SU-DHL-6 (cell line): ENCODE measurements around the gene NDUFS6.
"Not testable (repeated sequence)": the region's sequence is repeated elsewhere in the genome, so short reads cannot be mapped to it uniquely, and the experiment has no call there.

Source experiments
- H2AFZ ChIP-seq: fragments of 200-600 bp; sonication (generic); 2 replicates; pipeline ENCODE4 v1.6.1; 2014; ENCODE audit warnings: low read depth, mild to moderate bottlenecking, moderate library complexity, mixed read lengths, antibody characterized with exemption, low read length; ENCODE audit not compliant: severe bottlenecking
- H3F3A ChIP-seq: fragments of 200-600 bp; shearing (Covaris generic); 2 replicates; pipeline ENCODE4 v1.6.0; 2016; ENCODE audit warnings: antibody characterized with exemption, mild to moderate bottlenecking; ENCODE audit not compliant: insufficient read depth
- H3K27ac ChIP-seq: fragments of 200-600 bp; sonication (generic); 2 replicates; pipeline ENCODE4 v1.5.1; 2016; ENCODE audit warnings: low read depth, mild to moderate bottlenecking, low read length, moderate library complexity, mixed read lengths
- H3K27me3 ChIP-seq: fragments of 200-600 bp; sonication (generic), shearing (Covaris generic); 2 replicates; pipeline ENCODE4 v1.6.0; 2014; ENCODE audit warnings: mild to moderate bottlenecking, low read length
- H3K36me3 ChIP-seq: fragments of 200-600 bp; sonication (generic); 2 replicates; pipeline ENCODE4 v1.6.1; 2014; ENCODE audit warnings: mild to moderate bottlenecking, low read length, mixed read lengths
- H3K4me2 ChIP-seq: fragments of 300-600, 200-600 bp; shearing (Covaris generic), sonication (generic); 2 replicates; pipeline ENCODE4 v1.6.0; 2014; ENCODE audit warnings: low read length, low read depth, mild to moderate bottlenecking; ENCODE audit not compliant: poor library complexity, severe bottlenecking
- H3K4me3 ChIP-seq: fragments of 200-600 bp; sonication (generic); 2 replicates; pipeline ENCODE4 v1.5.1; 2014; ENCODE audit warnings: antibody characterized with exemption, low read length, mild to moderate bottlenecking, mixed read lengths; ENCODE audit not compliant: insufficient read depth, poor library complexity, severe bottlenecking
- H3K79me2 ChIP-seq: fragments of 200-600 bp; sonication (generic); 2 replicates; pipeline ENCODE4 v1.6.1; 2014; ENCODE audit warnings: mild to moderate bottlenecking, low read length, moderate library complexity; ENCODE audit not compliant: insufficient read depth
- H3K9ac ChIP-seq: fragments of 200-600 bp; sonication (generic); 2 replicates; pipeline ENCODE4 v1.7.0; 2014; ENCODE audit warnings: mild to moderate bottlenecking, low read length
- H3K9me2 ChIP-seq: fragments of 200-600 bp; sonication (generic); replicated peaks from 2 replicates; pipeline ENCODE4 v1.6.1; 2014; ENCODE audit warnings: low read length; ENCODE audit not compliant: insufficient read depth
- H3K9me3 ChIP-seq: fragments of 200-600 bp; sonication (generic); 2 replicates; pipeline ENCODE4 v1.6.1; 2014; ENCODE audit warnings: low read length, mixed read lengths; ENCODE audit not compliant: insufficient read depth
- H4K20me1 ChIP-seq: fragments of 200-600 bp; sonication (generic); 2 replicates; pipeline ENCODE4 v1.6.1; 2014; ENCODE audit warnings: low read depth, mild to moderate bottlenecking, antibody characterized with exemption, low read length, moderate library complexity, mixed read lengths
- EZH2phosphoT487 ChIP-seq: fragments of 200-600 bp; sonication (generic), shearing (Covaris generic); conservative IDR thresholded peaks from 2 replicates; pipeline ENCODE4 v1.6.1; 2018; ENCODE audit warnings: mild to moderate bottlenecking, antibody characterized with exemption, low read length, moderate library complexity, mixed read lengths
- TF ChIP-seq, protein P1 (sequence below): fragments of 200-600 bp; sonication (generic); IDR thresholded peaks from one replicate; pipeline ENCODE4 v1.5.1; 2017; ENCODE audit warnings: antibody characterized with exemption, mild to moderate bottlenecking, low read length, moderate library complexity; ENCODE audit not compliant: insufficient read depth, poor library complexity, severe bottlenecking

The NDUFS6 gene

DNA sequence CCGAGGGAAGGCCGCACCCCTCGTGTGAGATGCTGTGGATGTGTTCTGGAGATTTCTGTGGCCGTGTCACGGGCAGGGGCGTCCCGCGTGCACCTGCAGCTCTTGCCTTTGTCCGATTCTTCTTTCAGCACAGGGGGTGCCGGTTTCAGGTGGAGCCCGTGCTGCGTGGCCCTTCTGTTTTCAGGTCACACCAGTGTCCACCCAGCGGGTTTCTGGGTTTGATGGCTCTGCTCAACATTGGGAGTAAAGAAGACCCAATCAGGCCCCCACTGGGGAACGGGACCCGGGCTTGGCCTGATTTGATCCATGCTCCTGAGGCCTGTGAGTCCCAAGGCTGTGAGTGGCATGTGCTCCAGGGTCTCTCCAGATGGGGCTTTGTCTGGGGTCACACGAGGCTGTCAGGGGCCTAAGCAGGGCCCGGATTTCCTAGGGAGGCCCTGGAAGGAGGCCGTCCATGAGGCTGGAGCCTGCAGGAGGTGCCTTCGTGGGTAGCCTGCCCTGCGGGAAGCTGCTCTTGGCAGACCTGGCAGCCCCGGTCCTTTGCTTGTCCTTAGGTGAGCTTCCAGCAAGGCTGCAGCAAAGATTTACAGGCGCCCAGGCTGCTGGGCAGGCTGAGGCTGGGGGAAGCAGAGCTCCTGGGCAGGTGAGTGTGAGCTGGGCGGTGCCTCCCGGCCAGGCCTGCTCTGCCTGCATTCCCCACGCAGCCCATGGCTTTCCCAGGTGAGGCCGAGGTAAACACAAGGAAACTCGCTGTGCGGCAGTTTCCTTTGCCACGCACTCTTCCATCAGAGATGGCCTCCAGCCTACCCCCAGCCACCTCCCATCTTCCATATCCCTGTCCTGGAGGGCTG lies 14.4 kb upstream of the NDUFS6 start:
- peaks cover 37% of the 10 kb centered on the region for H3F3A ChIP-seq
- H3K9ac ChIP-seq: no peak overlapping the region
- no peak overlapping the region for H3K27ac ChIP-seq
- H2AFZ ChIP-seq: no peak overlapping the region
- no peak overlapping the region for H3K4me3 ChIP-seq
- H3K36me3 ChIP-seq: no peaks in the 10 kb centered on the region
- no peak for TF ChIP-seq EZH2phosphoT487
- H3K4me2 ChIP-seq: no peak overlapping the region
- H3K79me2 ChIP-seq: no peaks in the 10 kb centered on the region
- no peaks in the 10 kb centered on the region for H3K9me2 ChIP-seq
- H3K27me3 ChIP-seq: no peaks in the 10 kb centered on the region
- no peaks in the 10 kb centered on the region for H3K9me3 ChIP-seq
- no peaks in the 10 kb centered on the region for H4K20me1 ChIP-seq

DNA sequence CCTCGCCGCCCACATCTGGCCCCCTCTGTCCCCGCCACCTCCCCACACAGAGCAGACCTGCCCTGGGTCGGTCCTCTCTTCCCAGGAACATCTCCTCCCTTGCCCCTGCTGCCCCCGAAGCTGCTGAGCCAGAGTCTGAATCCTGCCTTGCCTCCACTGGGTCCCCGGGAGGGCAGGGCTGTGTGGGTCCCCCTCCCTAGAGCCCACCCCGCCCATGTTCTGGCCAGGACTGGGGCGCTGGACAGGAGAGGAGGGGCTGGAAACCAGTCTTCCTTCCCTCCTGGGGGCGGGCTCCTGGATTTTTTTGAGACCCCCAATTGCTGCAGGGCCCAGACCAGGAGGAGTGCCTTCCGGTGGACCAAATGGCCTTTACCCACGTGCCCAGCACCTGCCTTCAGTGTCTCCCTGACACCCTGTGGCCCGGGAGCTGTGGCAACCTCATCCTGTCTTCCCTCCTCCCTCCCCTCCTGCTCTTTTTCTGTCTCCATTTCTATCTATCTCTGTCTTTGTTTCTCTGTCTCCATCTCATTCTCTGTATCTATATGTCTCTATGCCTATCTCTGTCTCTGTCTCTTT lies 13.6 kb upstream of the NDUFS6 start:
- Histone ChIP-seq H3K4me3 (no peak overlapping the region), H3K27me3 (no peaks in the 10 kb centered on the region), H4K20me1 (no peaks in the 10 kb centered on the region), H3F3A (peaks cover 38% of the 10 kb centered on the region), H3K9ac (no peak overlapping the region), H3K4me2 (no peak overlapping the region), H3K79me2 (no peaks in the 10 kb centered on the region), H3K36me3 (no peaks in the 10 kb centered on the region), H3K9me3 (no peaks in the 10 kb centered on the region), H3K27ac (no peak overlapping the region), H3K9me2 (no peaks in the 10 kb centered on the region), H2AFZ (no peak overlapping the region)
- TF ChIP-seq, protein P1, sequence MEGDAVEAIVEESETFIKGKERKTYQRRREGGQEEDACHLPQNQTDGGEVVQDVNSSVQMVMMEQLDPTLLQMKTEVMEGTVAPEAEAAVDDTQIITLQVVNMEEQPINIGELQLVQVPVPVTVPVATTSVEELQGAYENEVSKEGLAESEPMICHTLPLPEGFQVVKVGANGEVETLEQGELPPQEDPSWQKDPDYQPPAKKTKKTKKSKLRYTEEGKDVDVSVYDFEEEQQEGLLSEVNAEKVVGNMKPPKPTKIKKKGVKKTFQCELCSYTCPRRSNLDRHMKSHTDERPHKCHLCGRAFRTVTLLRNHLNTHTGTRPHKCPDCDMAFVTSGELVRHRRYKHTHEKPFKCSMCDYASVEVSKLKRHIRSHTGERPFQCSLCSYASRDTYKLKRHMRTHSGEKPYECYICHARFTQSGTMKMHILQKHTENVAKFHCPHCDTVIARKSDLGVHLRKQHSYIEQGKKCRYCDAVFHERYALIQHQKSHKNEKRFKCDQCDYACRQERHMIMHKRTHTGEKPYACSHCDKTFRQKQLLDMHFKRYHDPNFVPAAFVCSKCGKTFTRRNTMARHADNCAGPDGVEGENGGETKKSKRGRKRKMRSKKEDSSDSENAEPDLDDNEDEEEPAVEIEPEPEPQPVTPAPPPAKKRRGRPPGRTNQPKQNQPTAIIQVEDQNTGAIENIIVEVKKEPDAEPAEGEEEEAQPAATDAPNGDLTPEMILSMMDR: no peak
- TF ChIP-seq EZH2phosphoT487: no peak

DNA sequence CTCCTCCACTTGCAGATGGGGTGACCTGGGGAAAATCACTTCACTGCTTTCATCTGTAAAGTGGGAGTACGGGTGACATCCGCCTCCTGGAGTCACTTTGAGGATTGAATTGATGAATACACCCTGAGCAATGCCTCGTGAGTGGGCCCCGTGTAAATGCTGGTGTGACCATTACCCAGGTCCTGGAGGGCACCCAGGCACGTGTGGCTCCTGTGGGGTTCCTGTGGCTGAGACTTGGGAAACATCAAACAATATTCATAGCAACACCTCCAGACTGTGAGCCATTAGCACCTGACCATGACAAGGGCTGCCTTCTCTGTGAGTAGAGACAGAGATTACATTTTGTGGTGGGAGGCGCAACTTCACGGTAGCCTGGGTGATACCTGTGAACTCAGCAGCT lies 13.0 kb upstream of the NDUFS6 start:
- no peaks in the 10 kb centered on the region for H4K20me1 ChIP-seq
- no peaks in the 10 kb centered on the region for H3K9me2 ChIP-seq
- TF ChIP-seq, protein P1: no peak
- no peak overlapping the region for H3K27ac ChIP-seq
- H3K4me3 ChIP-seq: no peak overlapping the region
- no peaks in the 10 kb centered on the region for H3K27me3 ChIP-seq
- H2AFZ ChIP-seq: no peak overlapping the region
- H3K4me2 ChIP-seq: no peak overlapping the region
- no peaks in the 10 kb centered on the region for H3K36me3 ChIP-seq
- no peaks in the 10 kb centered on the region for H3K79me2 ChIP-seq
- H3K9ac ChIP-seq: no peak overlapping the region
- H3K9me3 ChIP-seq: no peaks in the 10 kb centered on the region
- H3F3A ChIP-seq: peaks cover 38% of the 10 kb centered on the region

DNA sequence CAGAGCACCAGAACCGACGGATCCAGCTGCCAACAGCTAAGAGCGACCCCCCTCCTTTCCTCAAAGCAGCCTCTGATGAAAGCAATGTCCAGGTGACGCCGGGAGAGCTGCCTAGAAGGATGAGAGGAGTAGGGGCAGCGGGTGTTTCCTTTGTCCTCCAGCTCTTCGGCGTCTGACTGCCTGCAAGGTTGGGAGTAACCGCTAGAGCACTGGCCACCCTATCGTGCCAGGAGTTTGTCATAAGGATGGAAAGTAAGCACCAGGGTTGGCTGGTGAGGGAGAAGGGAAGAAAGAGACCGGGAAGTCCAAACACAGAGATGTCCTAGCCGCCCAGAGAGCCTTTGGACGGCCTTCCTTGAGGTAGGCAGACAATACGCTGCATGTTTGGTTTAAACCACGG lies 12.4 kb upstream of the NDUFS6 start:
- no peaks in the 10 kb centered on the region for H3K9me2 ChIP-seq
- H4K20me1 ChIP-seq: no peaks in the 10 kb centered on the region
- H2AFZ ChIP-seq: no peak overlapping the region
- no peak overlapping the region for H3K4me2 ChIP-seq
- no peak overlapping the region for H3K4me3 ChIP-seq
- no peaks in the 10 kb centered on the region for H3K36me3 ChIP-seq
- peaks cover 39% of the 10 kb centered on the region for H3F3A ChIP-seq
- H3K9ac ChIP-seq: no peak overlapping the region
- no peak for TF ChIP-seq EZH2phosphoT487
- TF ChIP-seq, protein P1: no peak
- H3K9me3 ChIP-seq: no peaks in the 10 kb centered on the region
- no peaks in the 10 kb centered on the region for H3K27me3 ChIP-seq
- no peak overlapping the region for H3K27ac ChIP-seq
- no peaks in the 10 kb centered on the region for H3K79me2 ChIP-seq

DNA sequence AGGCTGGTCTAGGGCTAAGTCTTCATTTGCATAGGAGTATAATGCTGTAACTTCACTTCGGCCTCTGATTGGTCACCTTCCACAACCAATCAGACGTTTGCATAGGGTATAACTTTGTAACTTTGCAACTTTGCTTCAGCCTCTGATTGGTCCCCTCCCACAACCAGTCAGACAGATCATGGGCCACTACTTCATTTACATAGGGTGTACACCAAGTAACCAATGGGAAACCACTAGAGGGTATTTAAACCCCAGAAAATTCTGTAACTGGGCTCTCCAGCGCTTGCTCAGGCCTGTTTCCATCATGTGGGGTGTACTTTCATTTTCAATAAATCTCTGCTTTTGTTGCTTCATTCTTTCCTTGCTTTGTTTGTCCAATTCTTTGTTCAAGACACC lies 11.8 kb upstream of the NDUFS6 start:
- not testable (repeated sequence) for H3K4me3 ChIP-seq, H3K27ac ChIP-seq, H3K9me2 ChIP-seq, H3K27me3 ChIP-seq, H3K79me2 ChIP-seq, H3K9me3 ChIP-seq, H4K20me1 ChIP-seq, H2AFZ ChIP-seq, H3K4me2 ChIP-seq, H3K9ac ChIP-seq, H3K36me3 ChIP-seq
- peaks cover 38% of the 10 kb centered on the region for H3F3A ChIP-seq
